NCI-H187 (cell line): Measurements from ENCODE around the gene COL11A1.
"Not testable (repeated sequence)": the region's sequence is repeated elsewhere in the genome, so short reads cannot be mapped to it uniquely, and the experiment has no call there.

ENCODE experiments used
- DNase-seq, 2 experiments: peaks; one replicate each; lab custom pipeline; 2025; lab: John Stamatoyannopoulos, UW

Gene COL11A1

DNA sequence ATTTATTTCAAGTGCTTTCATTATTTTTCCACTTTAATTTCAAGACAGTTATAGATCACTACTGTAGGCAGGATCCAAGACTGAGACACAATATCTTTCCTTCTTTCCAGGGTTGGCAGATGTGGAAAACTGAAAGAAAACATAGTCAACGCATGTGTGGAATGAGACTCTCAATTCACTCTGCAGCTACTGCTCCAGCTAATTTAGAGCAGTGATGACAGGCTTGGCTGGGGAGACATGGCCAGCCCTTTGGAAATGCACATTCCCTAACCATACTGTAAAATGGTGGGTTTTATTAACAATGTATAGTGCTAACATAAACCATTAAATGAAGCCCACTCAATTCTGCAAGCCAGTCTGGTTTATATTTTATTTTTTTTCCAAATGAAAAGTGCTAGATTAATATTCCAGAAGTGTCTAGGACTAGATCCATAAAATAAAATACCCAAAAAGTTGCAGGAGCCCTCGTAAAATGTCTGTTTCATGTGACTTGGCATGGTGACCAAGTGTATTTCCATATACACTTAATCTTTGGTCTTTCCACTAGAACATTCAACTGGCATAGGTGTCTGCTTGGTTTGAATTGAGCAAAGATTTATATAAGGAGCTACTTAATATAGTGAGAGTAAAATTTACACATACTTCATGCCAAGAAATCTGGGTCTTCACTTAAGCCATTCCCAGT, 32.9 kb downstream of the COL11A1 start:
- no peak for DNase-seq

DNA sequence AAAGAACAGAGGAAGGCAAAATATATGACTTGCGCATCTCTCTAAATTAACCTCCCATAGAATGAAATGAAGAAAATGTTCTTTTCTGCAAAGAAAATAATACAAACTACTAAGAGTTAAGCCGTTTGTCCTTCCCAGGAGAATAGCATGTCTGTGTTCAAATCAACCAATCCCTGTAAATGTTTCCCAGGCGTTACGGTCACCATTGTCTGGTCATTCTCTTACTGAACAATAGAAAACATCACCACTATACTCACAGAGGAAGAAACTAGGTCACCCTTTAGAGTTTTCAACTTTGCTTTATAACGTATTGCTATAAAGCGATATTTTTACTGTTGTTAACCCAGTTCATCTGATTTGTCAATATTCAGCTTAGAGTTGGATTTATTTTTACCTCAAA, 34.1 kb downstream of the COL11A1 start:
- no peak for DNase-seq

DNA sequence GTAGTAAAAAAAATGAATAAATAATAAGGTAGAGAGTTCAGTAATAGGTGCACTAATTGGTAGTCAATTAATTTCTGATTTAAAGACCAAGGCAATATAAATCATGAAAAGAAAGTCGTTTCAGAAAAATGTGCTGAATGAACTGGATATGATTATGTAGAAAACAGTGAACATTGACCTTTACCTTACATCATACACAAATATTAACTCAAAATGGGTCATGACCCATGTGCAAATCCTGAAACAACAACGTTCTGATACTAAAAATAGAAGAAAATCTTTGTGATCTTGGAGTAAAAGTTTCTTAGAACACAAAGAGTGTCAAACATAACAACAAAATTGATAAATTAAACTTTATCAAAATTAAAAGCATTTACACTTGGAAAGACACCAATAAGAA, 39.1 kb downstream of the COL11A1 start:
- DNase-seq, result no peak

DNA sequence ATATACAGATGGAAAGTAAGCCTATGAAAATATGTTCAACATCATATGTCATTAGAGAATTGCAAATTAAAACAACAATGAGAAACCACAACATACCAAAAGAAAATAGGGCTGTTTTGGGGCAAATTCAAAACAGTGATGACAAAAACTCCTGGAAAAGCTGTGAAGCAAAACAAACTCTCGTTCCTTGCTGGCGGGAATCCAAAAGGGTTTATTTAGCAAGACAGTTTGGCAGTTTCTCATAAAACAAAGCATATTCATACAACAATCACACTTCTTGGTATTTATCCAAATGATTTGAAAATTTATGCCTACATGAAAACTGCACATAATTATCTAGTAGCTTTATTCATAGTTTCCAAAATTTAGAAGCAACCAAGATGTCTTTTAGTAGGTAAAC, 44.4 kb downstream of the COL11A1 start:
- DNase-seq, result no peak

DNA sequence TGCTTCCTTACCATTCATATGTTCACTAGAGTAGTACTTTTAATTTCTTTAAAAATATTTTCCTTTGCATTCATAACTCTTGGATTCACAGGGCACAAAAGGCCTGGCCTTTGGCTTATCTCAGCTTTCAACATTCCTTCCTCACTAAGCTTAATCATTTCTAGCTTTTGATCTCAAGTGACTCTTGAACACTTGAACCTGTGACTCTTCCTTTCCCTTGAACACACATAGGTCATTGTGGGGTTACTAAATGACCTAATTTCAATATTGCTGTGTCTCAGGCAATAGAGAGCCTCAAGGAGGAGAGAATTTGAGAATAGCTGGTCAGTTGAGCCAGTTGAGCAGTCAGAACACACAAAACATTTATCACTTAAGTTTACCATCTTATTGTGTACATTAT, 49.9 kb downstream of the COL11A1 start:
- no peak for DNase-seq

DNA sequence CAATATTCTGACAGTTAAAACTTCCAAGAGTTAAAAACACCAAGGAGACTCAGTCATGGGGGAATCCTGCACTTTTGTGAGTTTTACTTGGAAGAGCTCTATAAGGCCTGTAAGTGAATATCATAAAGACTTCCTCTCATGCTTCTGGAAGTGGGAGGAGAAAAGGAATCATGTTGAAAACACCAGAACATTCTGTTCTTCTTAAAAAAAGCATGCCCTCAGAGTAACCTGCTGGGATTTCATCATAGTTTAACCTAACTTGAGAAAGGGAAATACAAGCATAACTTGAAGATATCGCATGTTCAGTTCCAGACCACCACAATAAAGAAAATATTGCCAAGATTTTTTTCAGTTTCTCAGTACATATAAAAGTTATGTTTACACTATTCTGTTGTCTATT, 51.9 kb downstream of the COL11A1 start:
- DNase-seq, result no peak

DNA sequence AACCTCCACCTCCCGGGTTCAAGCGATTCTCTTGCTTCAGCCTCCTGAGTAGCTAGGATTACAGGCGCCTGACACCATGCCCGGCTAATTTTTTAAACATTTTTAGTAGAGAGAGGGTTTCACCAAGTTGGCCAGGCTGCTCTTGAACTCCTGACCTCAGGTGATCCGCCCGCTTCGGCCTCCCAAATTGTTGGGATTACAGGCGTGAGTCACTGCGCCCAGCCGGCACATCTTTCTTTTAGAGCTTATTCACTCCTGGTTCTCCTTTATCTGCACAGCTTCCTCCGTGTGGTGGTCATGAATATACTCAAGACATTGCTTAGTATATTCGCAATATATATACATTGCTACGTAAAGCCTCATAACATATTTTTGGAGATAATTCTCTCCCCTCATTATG, 80.2 kb downstream of the COL11A1 start:
- not testable (repeated sequence) for DNase-seq

DNA sequence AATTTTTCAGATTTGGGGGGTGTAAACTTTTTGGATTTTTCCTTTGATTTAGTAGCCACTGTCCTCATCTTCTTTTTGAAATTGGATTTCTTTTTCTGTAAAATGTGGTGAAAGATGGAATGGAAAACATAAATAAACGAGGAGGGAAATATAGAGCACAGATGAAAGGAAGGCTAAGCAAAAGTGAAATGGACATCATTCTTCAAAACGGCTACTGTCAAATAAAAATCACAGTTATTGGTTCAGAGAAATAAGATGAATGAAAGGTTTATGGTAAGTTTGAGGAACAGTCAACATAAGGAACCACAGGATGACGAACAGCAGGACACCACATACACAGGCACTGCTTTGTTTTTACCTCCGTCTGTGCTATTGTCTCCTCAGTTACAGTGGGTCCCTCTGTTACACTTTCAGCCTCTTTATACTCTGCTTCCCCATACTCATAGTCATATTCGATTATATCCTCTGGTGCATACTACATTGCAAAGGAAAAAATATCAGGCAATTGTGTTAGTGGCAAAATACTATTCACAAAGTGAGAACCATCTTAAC, 82.4 kb downstream of the COL11A1 start:
- DNase-seq, result no peak

DNA sequence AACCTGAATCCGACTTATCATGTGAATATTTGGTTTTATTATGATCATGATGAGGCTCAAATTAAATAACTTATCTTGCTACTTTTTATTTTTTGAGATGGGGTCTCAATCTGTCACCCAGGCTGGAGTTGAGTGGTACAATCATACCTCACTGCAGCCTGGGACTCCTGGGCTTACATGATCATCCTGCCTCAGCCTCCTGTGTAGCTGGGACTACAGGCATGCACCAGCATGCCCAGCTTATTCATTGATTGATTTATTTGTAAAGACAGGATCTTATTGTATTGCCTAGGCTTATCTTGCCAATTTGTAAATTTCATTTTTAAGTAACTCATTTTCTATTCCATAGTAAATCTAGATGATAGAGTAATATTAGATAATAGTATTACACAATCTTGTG, 84.3 kb downstream of the COL11A1 start:
- no peak for DNase-seq

DNA sequence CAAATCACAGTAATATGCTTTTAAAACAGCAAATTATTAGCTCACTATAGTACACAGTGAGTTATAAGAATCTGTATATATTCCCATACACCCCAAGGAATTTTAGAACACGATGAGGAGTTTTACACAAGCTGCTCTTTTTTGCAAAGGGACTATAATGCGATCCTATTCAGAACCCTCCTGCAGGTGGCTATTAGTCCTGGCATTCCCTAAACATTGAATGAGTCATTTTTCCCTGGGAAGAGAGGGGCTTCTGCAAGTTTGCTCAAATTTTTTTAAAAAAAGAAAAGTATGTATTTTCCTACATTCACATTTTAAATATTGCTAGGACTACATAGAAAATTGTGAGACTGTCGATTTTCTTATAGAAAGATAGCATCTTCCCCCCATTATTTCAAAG, 106.3 kb downstream of the COL11A1 start:
- DNase-seq, result no peak

DNA sequence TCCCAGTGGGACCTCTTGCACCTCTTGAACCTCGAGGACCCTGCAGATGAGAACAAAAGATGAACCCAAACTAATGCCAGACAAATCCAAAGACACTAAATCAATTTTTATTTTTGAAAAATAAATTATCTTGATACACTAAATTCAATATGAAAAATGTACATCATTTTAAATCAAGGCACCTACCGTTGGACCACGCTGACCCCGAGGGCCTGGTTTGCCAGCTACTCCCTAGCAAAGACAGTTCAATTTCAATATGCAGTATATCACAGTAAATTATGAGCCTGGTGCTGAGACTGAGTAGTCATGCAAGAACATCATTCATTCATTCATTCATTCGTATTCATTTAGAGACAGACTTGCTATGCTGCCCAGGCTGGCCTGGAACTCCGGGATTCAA, 129.4 kb downstream of the COL11A1 start:
- no peak for DNase-seq

DNA sequence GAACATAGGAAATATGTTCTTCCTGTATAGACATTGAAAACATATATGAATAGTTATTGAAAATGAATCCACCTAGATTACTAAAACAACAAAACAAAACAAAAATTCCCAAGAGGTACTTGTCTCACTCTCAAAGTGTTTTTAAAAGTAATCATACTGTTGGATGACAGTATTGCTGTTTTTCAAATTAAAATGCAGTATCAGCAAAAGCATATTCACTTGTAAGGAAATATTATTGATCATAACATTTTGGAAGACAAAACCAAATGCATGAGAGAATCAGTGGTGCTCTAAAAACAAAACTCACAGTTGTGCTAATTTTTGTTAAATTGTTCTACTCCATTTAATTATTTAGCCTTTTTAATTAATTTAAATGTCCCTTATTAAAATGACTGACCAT, 131.0 kb downstream of the COL11A1 start:
- DNase-seq, result no peak

DNA sequence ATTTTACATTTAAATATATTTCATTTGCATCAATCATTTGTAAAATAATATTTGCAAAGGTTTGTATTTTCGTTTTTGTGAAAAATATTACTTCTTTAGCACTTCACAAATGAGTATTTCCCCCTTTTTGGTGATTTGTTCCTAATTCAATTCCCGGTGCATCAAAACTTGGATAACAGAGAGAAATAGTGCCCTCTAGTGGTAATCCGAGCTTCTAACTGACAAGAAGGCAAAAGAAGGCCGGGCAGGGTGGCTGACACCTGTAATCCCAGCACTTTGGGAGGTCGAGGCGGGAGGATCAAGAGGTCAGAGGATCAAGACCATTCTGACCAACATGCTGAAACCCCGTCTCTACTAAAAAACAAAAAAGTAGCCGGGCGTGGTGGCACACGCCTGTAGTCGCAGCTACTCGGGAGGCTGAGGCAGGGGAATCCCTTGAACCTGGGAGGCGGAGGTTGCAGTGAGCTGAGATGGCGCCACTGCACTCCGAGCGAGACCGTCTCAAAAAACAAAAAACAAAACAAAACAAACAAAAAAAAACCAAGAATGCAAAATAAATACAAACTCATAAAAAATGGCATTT, 137.7 kb downstream of the COL11A1 start:
- no peak for DNase-seq

DNA sequence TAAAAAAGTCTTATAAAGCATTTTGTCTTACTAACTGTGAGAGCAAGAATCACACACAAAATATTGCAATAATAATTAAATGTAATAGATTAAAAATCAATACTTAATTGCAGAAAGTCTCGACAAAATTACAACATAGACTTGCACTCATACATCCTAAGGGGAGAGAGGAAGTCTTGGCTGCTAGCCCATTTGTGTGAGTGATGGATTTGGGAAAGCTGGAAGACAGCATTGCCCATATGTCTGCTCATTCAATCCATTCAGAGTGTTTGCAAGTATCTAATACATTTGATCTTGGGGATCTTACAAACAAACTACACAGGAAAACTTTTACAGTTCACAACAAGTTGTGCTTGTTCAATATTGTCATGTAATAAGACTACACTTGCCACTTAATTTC, 140.5 kb downstream of the COL11A1 start:
- DNase-seq, result no peak

DNA sequence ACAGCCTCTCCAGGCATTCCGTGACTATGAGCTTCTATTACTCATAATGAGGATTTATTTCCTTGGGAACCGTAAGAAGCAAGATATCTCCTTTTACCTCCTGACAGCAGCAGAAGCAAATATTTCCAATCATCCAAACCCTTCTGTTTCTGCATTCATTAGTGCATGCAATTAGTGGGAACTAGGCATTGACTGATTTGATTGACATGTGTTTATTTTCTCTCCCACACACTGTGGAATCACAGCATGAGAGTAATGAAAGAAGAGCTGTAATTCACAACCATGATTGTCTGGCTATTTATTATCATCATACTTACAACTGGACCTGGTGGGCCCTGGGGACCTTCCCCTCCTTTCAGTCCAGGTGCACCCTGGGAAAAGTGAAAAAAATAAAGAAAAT, 146.8 kb downstream of the COL11A1 start:
- DNase-seq, result no peak

DNA sequence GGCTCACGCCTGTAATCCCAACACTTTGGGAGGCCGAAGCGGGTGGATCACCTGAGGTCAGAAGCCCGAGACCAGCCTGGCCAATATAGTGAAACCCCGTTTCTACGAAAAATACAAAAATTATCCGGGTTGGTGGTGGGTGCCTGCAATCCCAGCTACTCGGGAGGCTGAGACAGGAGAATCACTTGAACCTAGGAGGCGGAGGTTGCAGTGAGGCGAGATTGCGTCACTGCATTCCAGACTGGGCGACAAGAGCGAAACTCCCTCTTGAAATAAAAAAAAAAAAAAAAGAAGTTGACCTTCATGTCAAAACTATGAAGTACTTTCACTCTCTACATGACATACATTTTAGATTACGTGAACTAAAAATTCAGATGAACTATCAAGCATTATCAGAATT, 153.7 kb downstream of the COL11A1 start:
- DNase-seq, result no peak

DNA sequence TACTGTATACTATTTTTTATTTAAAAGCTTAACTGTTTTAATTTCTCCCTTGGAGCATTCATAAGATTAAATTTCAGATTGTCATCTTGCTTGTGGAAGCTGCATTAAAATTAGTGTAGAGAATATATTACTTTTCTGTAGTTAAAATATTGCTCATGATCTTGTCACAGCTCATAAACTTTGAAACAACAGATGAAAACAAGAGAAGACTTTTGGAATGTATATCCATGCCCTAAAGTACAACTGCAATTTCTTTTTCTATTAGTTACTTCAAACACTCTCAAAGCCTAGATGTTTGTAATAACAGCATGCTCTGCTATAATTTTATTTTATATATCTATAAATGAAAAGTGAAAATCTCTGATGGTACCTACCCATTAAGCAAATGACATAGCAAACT, 155.9 kb downstream of the COL11A1 start:
- DNase-seq, result no peak

DNA sequence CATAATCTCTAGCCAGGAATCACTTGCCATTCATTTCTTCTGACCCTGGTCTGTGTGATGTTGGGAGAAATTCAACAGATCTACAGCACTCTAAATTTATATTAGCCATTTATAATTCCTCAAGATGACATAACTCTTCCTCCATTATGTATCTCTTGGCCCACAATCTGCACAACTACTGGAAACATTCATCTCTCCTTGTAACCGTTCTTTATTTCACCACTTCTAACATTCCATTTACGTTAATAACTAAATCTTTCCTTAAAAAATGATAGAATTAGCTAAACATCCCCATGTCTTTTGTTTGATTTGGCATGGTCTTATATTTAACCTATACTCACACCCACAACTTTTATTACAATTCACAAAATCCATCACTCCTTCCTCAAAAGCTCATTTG, 166.0 kb downstream of the COL11A1 start:
- DNase-seq, result no peak

DNA sequence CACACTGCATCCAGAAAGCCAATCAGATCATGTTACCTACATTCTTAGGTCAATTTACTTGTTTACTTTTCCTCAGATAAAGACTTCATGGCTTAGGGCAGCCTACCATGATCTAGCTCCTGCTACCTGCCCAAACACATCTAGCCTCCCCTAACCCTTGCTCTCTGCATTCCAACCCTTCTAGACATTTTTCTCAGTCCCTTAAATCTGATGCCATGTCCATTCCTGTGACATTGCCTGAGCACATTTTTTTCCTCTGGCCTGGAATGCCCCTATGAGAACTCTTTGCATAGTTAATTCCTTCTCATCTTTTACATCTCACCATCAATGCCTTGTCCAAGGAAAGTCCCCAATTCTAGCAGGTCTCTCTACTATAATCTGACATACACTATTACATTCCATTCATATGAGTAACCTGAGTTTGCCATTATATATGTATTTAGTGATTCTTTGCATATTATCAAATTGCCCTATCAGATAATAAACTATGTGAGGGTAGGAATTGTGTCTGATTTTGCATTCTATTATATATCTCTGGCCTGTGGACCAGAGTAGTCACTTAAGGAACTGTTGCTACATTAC, 166.9 kb downstream of the COL11A1 start:
- DNase-seq, result no peak

DNA sequence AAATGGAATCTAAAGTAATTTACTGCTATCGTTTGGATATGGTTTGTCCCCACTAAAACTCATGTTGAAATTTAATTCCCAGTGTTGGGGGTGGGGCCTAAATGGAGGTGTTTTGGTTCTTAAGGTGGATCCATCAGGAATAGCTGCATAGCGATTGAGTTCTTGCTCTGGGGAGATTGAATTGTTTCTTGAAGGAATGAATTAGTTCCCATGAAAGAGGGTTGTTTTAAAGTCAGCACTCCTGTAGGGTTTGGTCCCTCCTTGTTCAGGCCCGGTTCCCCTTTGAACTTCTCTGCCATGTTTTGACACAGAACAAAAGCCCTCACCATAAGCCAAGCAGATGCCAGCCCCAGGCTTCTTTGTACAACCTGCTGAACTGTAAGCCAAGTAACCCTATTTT, 170.9 kb downstream of the COL11A1 start:
- no peak for DNase-seq

DNA sequence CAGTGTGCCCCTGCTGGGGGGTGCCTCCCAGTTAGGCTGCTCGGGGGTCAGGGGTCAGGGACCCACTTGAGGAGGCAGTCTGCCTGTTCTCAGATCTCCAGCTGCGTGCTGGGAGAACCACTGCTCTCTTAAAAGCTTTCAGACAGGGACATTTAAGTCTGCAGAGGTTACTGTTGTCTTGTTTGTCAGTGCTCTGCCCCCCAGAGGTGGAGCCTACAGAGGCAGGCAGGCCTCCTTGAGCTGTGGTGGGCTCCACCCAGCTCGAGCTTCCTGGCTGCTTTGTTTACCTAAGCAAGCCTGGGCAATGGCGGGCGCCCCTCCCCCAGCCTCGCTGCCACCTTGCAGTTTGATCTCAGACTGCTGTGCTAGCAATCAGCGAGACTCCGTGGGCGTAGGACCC, 175.0 kb downstream of the COL11A1 start:
- DNase-seq, result not testable (repeated sequence)

DNA sequence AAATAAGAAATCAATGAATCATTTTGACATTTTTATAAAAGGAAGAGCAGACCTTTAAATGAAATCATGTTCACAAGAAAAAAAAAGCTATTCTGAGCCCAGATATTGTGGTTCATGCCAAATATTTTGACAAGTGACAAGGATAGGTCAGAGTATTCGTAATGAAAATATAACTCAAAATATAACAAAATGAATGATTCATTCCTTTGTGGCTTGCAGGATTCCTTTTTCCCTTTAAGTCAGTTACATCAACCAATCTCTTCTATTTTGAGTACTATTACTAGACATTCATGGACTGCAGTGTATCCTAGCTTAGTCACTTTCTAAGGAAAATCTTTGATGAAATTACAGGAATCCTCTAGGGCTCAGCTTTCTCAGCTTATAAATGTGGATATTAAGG, 188.7 kb downstream of the COL11A1 start:
- DNase-seq, result no peak

DNA sequence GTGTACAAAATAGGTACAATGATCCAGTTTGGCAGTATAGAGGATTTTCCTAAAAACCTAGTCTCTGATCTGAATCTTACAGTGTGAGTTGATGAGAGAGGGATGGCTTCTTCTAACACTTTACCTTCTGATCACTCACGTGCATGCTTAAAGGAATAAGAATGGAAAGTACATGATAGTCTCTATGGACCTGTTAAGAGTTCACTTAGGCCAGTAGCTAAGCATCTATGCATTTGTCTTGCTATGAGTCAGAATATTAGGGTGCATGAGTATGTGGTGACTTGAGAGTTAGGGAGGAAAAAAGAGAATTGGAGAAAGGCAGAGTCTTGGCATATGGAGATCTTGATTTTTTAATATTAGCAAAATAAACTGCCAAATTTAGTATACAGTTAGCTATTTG, 206.3 kb downstream of the COL11A1 start:
- no peak for DNase-seq

DNA sequence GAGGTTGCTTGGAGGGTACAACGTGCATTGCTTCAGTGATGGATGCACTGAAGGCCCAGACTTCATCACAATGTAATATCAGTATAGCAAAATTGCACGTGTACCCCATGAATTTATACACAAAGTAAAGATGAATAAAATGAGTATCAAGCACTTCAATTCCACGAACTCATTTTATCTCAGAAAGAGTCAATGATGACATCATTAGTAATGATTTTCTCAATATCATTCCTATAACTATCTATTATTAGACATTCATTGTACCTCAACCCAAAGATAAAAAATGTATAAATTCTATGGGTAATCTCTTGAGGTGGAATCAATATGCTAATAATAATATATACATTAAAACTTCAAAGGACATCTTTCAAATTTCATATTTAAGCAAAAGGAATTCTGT, 208.4 kb downstream of the COL11A1 start:
- DNase-seq, result no peak
